HepG2 (cell line): ENCODE data around the gene CHRNB1. TPM values are rescaled to one million over a fixed set of nuclear protein-coding genes. Genes with fewer than 3 reads are reported as not detected.

Experiments
- DMAP1 ChIP-seq: IDR thresholded peaks from 2 replicates; pipeline ENCODE4 v1.6.1; 2016
- FOXK2 ChIP-seq: fragments of 450-650 bp; IDR thresholded peaks from 2 replicates; pipeline ENCODE4 v1.6.1; 2016
- ISX ChIP-seq: sonication (generic); formaldehyde crosslinking; conservative IDR thresholded peaks from 2 replicates; pipeline ENCODE4 v1.5.0; 2020; ENCODE audit warnings: missing genetic modification reagents
- KMT2A ChIP-seq: sonication (generic); formaldehyde crosslinking; IDR thresholded peaks from 2 replicates; pipeline ENCODE4 v1.4.0; 2020; ENCODE audit warnings: missing genetic modification reagents
- NFIC ChIP-seq: IDR thresholded peaks from 2 replicates; pipeline ENCODE4 v1.6.1; 2012; ENCODE audit warnings: mild to moderate bottlenecking, low read length, inconsistent platforms
- NR3C1 ChIP-seq: sonication (generic); formaldehyde crosslinking; IDR thresholded peaks from 2 replicates; pipeline ENCODE4 v1.4.0; 2020; ENCODE audit warnings: missing genetic modification reagents
- RNF2 ChIP-seq: fragments of 450-650 bp; conservative IDR thresholded peaks from 2 replicates; pipeline ENCODE4 v1.6.1; 2016; ENCODE audit warnings: low read depth
- SKI ChIP-seq: fragments of 450-650 bp; IDR thresholded peaks from one replicate; pipeline ENCODE4 v1.6.1; 2018; ENCODE audit warnings: mild to moderate bottlenecking; ENCODE audit not compliant: partially characterized antibody
- SOX13 ChIP-seq, 3 experiments: fragments of 450-650 bp in 1 of 3; sonication (generic) in 1 of 3; formaldehyde crosslinking in 1 of 3; IDR thresholded peaks in 2 of 3; conservative IDR thresholded peaks in 1 of 3; 2 replicates each; pipeline versions ENCODE4 v1.5.0 to v1.6.1; 2016 to 2020; ENCODE audit warnings: antibody characterized with exemption in 1 of 3, mild to moderate bottlenecking in 1 of 3, missing compliant biosample characterization in 1 of 3, missing genetic modification reagents in 1 of 3, moderate library complexity in 1 of 3
- SRF ChIP-seq: IDR thresholded peaks from 2 replicates; pipeline ENCODE4 v1.6.1; 2011; ENCODE audit warnings: mild to moderate bottlenecking, low read depth, low read length, moderate library complexity
- SRSF1 ChIP-seq: fragments of 200-400 bp; formaldehyde crosslinking; optimal IDR thresholded peaks from 2 replicates; pipeline ENCODE3; 2017; ENCODE audit warnings: mild to moderate bottlenecking, low read depth, low read length, moderate library complexity
- YEATS4 ChIP-seq: sonication (generic); formaldehyde crosslinking; IDR thresholded peaks from 2 replicates; pipeline ENCODE4 v1.4.0; 2020; ENCODE audit warnings: missing genetic modification reagents, borderline replicate concordance
- ZBTB37 ChIP-seq: sonication (generic); formaldehyde crosslinking; IDR thresholded peaks from 2 replicates; pipeline ENCODE4 v1.4.0; 2020; ENCODE audit warnings: mild to moderate bottlenecking, missing genetic modification reagents
- ZMYM4 ChIP-seq: sonication (generic); formaldehyde crosslinking; IDR thresholded peaks from 2 replicates; pipeline ENCODE4 v1.8.1; 2023; ENCODE audit warnings: mild to moderate bottlenecking, missing genetic modification reagents
- ZNF12 ChIP-seq: sonication (generic); formaldehyde crosslinking; IDR thresholded peaks from 2 replicates; pipeline ENCODE4 v1.5.0; 2020; ENCODE audit warnings: missing genetic modification reagents
- ZNF891 ChIP-seq: sonication (generic); formaldehyde crosslinking; IDR thresholded peaks from 2 replicates; pipeline ENCODE4 v1.5.0; 2020; ENCODE audit warnings: mild to moderate bottlenecking, missing genetic modification reagents
- polyA plus RNA-seq, 8 experiments: library from polyadenylated mRNA; depleted of rRNA in 3 of 8; stranded (reverse) in 7 of 8; unstranded in 1 of 8; fragments of >200 nt; fragmentation: Illumina TruSeq in 4 of 8; extraction: Trizol in 4 of 8; gene quantifications; 2 replicates each; pipeline versions ENCODE4 v1.2.1 to v1.2.3, GENCODE V29; 2011 to 2016; ENCODE audit warnings: low read depth in 4 of 8, missing spikeins in 1 of 8, mixed read lengths in 1 of 8; ENCODE audit not compliant: insufficient read depth in 1 of 8
- total RNA-seq, 5 experiments: library from RNA; depleted of rRNA; stranded (reverse); fragments of >200 nt; fragmentation: Illumina TruSeq; extraction: Trizol; gene quantifications; 2 replicates each; pipeline ENCODE4 v1.2.3, GENCODE V29; 2016; ENCODE audit warnings: low read depth in 1 of 5

Gene CHRNB1
- total and polyA plus RNA-seq, 2 of the 13 experiments (the other 11 are each of a cell fraction or from before 2014, with no cell fraction given) = 5.4 to 33.7 TPM

- no peak for TF ChIP-seq ZBTB37 (CRISPR knock-in tag)
- no peak for TF ChIP-seq SOX13 (IDR thresholded peaks at IDR 0.05)
- no peak for TF ChIP-seq SOX13 (CRISPR knock-in tag; conservative IDR thresholded peaks at IDR 0.05 in 1 of 2, IDR thresholded peaks at IDR 0.05 in 1 of 2)
- TF ChIP-seq SKI = peak; percentile 99
- no peak for TF ChIP-seq KMT2A
- no peak; the same call in 1 of the 2 replicates for TF ChIP-seq ZNF891 (CRISPR knock-in tag)
- TF ChIP-seq DMAP1 (CRISPR knock-in tag) = no peak
- no peak for TF ChIP-seq ISX
- no peak for TF ChIP-seq SRSF1
- TF ChIP-seq ZNF12 = no peak
- TF ChIP-seq SRF = no peak
- TF ChIP-seq NFIC = no peak
- TF ChIP-seq YEATS4 = no peak
- no peak for TF ChIP-seq RNF2
- no peak for TF ChIP-seq NR3C1 (CRISPR knock-in tag)
- TF ChIP-seq ZMYM4 (CRISPR knock-in tag) = no peak; the same call in 1 of the 2 replicates
- no peak for TF ChIP-seq FOXK2
Measured at GRCh38 chr17:7483255-7484066, 38.6 kb downstream of the CHRNB1 start (continued).
